Retinal pigment epithelial cell (primary cell): Measurements from ENCODE around the gene MC1R.
A peak's percentile ranks its signal among the peaks of the same experiment; 100 is the strongest.

Experiments used
- DNase-seq: peaks from one replicate; pipeline ENCODE4 v3.0.0-alpha.2; 2010; ENCODE audit warnings: low read depth
- H3K4me3 ChIP-seq: 2 replicates; pipeline ENCODE4 v1.5.1; 2011; ENCODE audit warnings: mild to moderate bottlenecking, low read length, control low read depth, moderate library complexity
- CTCF ChIP-seq: conservative IDR thresholded peaks from 2 replicates; pipeline ENCODE4 v1.5.1; 2011; ENCODE audit warnings: low read depth, low read length, control low read depth, inconsistent platforms

The MC1R gene

GRCh38 chr16:89917773-89918452 lies 749 bp upstream of the MC1R start:
- no peak for DNase-seq
- H3K4me3 ChIP-seq = peak overlapping the region; percentile 49
- no peak for TF ChIP-seq CTCF

- no peak for TF ChIP-seq CTCF
- no peak overlapping the region for H3K4me3 ChIP-seq
- no peak for DNase-seq
These were observed 1.1 kb downstream of the MC1R start for GRCh38 chr16:89919535-89920406.

- TF ChIP-seq CTCF = no peak
- H3K4me3 ChIP-seq = no peak overlapping the region
- no peak for DNase-seq
These were observed 2.1 kb downstream of the MC1R start for GRCh38 chr16:89920723-89921122.

- H3K4me3 ChIP-seq = no peak overlapping the region
- DNase-seq = no peak
- TF ChIP-seq CTCF = no peak
These were observed 2.6 kb downstream of the MC1R start for GRCh38 chr16:89921131-89921701.

GRCh38 chr16:89921702-89922476 lies 3.2 kb downstream of the MC1R start:
- TF ChIP-seq CTCF = no peak
- H3K4me3 ChIP-seq = peak overlapping the region; percentile 83
- DNase-seq = peak; percentile 92

- H3K4me3 ChIP-seq = peak overlapping the region; percentile 83
- no peak for TF ChIP-seq CTCF
- DNase-seq = peak; percentile 85
These were observed 3.8 kb downstream of the MC1R start for GRCh38 chr16:89922477-89922883.
